Stimulated activated CD4-positive, alpha-beta T cell treated with anti-CD3 and anti-CD28 coated beads, Interleukin-4, amount 100 ng/mL, for 48 hours (primary cell): ENCODE data around the gene SMAD9.
A peak's percentile ranks its signal among the peaks of the same experiment; 100 is the strongest.

Source experiments
- DNase-seq, 2 donors: peaks; one replicate each; pipeline ENCODE4 v3.0.0-alpha.2; 2020; ENCODE audit warnings: low read depth in 2 of 2

The SMAD9 gene

GRCh38 chr13:36865265-36865664 is 54.8 kb downstream of the SMAD9 start:
- DNase-seq, result no peak

DNA sequence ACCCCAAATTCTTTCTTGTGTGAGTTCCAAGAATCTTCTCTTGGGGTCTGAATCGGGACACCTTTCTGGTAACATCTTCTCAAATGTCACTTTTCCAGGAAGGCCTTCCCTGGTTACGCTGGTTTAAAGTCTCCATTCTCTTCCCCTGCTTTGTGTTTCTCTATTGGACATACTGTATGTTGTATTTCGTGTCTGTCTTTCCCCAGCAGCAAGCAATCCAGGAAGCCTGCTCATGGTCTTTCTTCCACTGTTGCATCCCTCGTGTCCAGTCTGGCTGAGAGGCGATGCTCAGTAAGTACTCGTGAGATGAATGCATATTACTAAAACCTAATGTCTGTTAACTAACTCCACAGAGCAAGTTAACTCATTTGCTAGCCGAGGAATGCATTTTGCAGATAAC is 57.3 kb downstream of the SMAD9 start:
- no peak for DNase-seq

DNA sequence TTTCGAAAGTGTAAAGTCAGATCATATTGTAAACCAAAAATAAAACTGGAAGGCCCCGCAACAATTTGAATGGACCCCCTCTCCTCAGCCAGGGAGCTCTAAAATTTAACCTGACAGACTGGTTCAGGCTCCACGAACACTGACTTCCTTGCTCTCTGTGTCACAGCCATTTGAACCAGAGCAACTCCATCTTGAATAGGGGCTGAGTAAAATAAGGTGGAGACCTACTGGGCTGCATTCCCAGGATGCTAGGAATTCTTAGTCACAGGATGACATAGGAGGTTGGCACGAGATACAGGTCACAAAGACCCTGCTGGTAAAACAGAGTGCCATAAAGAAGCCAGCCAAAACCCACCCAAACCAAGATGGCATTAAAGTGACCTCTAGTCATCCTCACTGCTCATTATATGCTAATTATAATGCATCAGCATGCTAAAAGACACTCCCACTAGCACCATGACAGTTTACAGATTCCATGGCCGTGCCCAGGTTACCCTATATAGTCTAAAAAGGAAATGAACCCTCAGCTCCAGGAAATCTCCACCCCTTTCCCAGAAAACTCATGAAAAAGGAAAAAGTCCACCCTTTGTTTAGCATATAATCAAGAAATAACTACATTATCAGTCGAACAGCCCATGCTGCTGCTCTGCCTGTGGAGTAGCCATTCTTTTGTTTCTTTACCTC is 57.9 kb downstream of the SMAD9 start:
- DNase-seq, result no peak

GRCh38 chr13:36859259-36859658 is 60.8 kb downstream of the SMAD9 start:
- DNase-seq, result no peak

GRCh38 chr13:36858290-36858689 is 61.7 kb downstream of the SMAD9 start:
- no peak for DNase-seq

DNA sequence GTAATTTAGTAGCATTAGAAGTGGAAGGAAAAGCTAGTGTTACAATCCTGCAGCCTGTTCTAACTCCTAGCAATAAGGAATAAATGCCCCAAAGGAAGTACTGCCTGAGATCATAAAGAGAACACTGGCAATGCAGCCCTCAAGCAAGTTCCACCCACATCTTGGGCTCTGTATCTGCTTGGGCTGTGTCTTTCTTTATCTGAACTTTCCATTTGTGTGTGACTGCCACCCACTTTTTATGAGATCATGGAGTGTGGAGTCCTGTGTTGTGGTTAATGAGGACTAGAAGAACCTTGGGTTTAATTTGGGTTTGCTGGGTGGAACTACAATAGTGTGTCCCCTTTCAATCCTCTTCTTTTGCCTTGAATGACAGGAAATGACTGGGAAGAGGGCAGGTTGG is 62.8 kb downstream of the SMAD9 start:
- DNase-seq, result no peak

- DNase-seq, result peak in 1 of 2 donors; percentile 18
Measured at GRCh38 chr13:36850790-36851438, 69.1 kb downstream of the SMAD9 start.

DNA sequence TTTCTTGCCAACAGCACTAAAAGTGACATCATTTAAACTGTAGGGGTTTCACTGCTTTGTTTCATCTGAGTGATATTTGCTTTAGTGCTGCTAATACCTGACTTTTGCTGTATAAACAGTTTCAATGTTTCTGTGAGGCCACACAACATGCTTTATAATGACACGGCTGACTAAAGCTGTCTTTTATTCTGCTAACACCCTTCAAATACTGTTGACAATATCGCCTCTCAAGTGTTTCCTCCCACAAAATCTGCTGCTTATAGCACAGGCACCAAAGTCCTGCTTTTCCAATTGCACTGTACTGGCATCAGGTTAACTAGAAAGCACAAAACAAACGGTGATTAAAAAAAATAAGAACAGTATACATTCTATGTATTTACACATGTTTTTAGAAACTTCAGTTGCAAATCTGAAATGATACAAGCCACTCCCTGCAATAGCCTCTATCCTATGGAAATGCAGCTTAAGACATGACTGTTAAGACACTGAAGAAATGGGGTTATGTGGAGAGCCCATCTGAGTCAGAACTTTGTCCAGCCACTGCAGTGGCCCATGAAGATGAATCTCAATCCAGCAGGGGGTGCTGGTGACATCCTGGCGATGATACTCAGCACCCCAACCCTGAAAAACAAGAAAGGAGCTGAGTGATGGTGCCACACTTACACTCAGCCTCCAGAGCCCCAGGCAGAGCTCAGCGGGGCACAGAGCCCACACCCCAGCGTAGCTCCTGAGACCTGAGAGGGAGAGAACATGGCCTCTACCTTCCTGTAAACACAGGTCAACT is 71.6 kb downstream of the SMAD9 start:
- DNase-seq, result peak in 1 of 2 donors; percentile 2

DNA sequence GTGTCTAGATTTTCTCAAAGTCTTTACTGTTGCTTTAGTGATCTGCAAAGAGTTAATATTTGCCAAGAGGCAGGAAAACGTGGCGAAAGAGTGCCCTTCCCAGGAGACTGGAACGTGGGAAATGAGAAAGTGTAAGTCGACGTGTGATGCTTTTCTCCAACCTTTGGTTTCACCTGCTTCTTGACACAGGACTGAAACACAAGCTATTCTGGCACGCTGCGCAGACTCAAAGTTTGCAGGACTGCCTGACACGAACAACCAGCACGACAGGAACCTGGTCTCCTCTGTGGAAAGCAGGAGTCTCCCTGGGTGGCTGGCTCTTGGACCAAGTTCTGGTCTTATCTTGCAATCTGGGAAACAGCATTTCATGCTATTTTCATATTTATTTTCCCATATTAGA is 72.4 kb downstream of the SMAD9 start:
- DNase-seq, result no peak

DNA sequence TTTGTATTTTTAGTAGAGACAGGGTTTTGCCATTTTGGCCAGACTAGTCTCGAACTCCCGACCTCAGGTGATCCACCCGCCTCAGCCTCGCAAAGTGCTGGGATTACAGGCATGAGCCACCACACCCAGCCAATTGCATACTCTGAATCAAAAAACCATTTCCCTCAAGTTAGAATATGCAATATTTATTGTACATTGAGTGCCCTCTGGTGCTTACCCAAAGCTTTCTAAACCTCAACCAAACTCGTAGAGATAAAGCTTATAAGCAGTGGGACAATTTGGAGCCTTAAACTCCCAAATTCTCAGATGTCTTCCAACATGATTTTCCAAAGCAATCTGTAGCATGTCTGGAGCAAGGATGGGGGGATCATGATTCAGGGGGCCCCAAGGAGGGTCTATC is 78.6 kb downstream of the SMAD9 start:
- DNase-seq, result no peak

DNA sequence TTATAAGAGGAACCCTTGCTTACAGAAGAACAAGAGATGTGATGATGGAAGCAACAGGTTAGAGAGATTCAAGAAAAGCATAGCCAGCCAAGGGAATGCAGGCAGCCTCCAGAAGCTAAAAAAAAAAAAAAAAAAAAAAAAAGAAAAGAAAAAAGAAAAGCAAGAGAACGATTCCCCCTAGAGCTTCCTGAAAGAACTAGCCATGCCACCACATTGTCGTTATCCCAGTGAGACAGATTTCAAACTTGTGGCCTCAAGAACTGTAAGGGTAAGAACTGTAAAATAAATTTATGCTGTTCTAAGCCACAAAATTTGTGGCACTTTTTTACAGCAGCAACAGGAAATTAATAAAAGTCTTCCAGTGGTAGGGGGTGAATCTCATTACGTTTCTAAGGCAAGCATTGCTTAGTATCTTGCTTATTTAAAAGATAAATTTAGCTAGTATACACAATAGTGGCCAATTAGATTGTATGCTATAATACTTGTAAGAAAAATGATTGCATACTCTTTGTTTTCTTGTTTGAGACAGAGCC is 79.3 kb downstream of the SMAD9 start:
- no peak for DNase-seq

- no peak for DNase-seq
Measured at GRCh38 chr13:36839981-36840380, 80.1 kb downstream of the SMAD9 start.

- no peak for DNase-seq
Measured at GRCh38 chr13:36839281-36839680, 80.8 kb downstream of the SMAD9 start.

DNA sequence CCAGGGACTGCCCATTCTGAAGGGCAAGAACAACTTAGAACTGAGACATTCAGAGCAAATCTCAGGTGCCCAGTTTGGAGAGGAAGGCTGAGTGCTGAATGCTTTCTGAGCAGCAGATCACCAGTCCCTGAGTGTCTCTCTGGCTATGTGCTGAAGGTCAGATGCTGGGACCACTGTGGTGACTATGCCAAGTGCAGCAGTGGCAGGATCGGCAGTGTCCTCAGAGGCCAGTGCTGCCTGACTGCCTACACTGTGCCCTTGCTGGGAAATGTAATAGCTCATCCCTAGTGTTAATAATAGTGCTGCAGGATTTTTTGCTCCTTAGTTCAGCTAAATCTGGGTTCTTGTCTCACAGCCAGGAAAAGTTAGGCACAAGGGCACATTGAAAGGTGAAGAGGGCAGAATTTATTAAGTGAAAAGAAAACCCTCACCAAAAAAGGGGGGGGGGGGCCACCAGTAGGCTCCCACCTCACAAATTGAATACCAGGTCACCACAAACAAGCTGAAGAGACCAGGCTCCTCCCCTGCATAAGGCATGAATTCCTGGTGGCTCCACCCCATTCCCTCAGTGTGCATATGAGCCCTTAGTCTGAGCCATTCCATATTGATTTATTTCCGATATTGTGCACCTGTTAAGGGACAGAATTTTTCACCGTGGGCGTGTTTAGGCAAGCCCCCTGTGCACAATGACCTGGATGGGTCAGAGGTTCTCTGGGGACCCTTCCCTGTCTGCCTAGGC is 82.5 kb downstream of the SMAD9 start:
- no peak for DNase-seq

GRCh38 chr13:36834299-36834698 is 85.7 kb downstream of the SMAD9 start:
- no peak for DNase-seq

DNA sequence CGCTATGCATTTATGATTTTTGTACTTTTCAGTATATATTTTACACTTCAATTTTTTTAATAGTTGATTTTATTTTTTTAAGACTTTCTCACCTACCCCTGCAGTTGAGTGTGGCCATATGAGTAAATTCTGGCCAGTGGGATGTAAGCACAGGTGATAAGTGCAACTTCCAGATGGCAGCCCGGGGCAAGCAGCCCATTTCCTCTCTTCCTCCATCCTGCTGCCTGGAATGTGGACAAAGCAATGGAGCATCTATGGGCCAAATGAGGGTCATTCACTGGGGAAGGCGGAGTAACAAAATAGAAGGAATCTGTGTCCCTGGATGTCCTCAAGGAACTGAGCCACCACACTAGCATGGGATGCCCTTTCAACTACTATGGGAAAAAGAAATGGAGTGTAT is 88.7 kb downstream of the SMAD9 start:
- no peak for DNase-seq

- no peak for DNase-seq
Measured at GRCh38 chr13:36829753-36830152, 90.3 kb downstream of the SMAD9 start.

- no peak for DNase-seq
Measured at GRCh38 chr13:36822785-36823184, 97.3 kb downstream of the SMAD9 start.

DNA sequence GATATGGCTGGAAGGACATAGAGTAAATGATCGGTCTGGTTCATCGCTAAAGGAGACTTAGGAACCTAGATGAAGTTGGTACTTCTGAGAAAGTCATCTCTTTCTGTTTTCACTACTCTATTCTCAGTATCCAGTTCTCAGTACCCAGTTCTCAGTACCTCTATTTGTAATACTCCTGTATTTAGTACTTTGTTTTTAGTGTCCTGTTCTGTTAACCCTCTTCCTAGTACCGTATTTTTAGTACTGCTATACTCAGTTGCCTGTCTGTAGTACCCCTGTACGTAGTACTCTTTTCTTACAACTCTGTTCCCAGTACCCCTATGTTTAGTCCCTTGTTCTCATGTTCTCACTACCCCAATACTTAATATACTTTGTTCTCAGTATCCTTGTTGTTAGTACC is 99.8 kb downstream of the SMAD9 start:
- no peak for DNase-seq

- DNase-seq, result peak; percentile 4 to 19
Measured at GRCh38 chr13:36819739-36820090, 100.3 kb downstream of the SMAD9 start.

GRCh38 chr13:36818804-36819738 is 101.0 kb downstream of the SMAD9 start, which contains the start of gene RFXAP:
TSS of gene RFXAP (plus strand) at chr13:36819222. CDS start at chr13:36819358, 136 bp downstream.
- DNase-seq, result peak; percentile 86 to 87
